Ammon's horn (tissue), 1 donor: Measurements from ENCODE around the gene FILIP1L.
A peak's percentile ranks its signal among the peaks of the same experiment; 100 is the strongest.
"Not testable (repeated sequence)": the region's sequence is repeated elsewhere in the genome, so short reads cannot be mapped to it uniquely, and the experiment has no call there.

Source experiments
- DNase-seq: peaks from one replicate; pipeline ENCODE4 v3.0.0-alpha.2; 2016; ENCODE audit warnings: low spot score

Gene FILIP1L

GRCh38 chr3:100073714-100074307, 40.5 kb downstream of the FILIP1L start:
- peak; percentile 45 for DNase-seq

GRCh38 chr3:100073049-100073713, 41.1 kb downstream of the FILIP1L start:
- no peak for DNase-seq

DNA sequence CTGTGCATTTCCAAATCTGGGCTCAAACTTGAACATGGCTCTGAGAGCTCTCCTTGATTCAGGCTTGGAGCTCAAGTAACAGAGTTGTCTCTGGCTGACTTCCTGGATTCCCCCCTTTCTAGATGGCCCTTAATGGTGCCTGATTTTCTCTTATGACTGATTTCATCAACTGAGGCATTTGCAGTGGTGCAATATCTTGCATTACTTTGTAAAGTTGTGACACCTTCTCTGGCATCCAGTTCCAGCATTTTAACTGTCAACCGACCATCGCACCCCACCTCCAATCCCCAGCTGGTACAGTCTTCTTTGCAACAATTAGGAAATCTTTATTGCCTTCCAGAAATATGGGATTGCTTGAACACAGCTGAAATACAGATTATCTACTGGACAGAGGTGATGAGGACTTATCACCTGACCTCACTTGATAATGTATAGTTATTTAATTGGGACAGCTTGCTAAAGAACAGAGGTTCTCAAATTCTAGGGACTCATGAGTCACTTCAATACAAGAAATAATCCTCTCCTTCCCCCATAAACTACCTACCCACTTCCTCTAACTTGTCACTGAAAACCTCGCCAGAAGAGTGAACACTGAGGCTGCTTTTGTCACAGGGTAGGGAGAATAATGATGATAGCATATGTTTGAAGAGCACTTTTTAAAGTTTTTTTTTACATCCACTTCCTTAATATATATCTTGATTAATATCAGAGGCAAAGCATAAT, 41.8 kb downstream of the FILIP1L start:
- no peak for DNase-seq

DNA sequence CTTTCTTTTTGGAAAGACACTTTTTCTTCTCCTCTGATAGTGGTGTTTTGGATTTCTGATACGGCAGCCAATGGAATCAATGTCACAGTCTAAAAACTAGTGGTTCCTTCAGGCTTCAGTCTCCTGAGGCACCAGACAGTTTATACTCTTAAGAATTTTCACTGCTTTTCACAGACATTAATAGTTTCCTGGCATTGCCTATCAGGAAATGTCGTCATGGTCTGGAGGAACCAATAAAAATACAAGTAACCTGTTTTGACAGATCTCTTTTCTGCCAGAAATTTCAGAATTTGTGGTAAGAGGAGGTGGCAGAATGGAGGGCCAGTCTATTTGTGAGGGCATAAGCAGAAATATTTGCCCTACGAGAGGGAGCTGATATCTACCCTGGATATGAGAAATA, 44.8 kb downstream of the FILIP1L start:
- no peak for DNase-seq

DNA sequence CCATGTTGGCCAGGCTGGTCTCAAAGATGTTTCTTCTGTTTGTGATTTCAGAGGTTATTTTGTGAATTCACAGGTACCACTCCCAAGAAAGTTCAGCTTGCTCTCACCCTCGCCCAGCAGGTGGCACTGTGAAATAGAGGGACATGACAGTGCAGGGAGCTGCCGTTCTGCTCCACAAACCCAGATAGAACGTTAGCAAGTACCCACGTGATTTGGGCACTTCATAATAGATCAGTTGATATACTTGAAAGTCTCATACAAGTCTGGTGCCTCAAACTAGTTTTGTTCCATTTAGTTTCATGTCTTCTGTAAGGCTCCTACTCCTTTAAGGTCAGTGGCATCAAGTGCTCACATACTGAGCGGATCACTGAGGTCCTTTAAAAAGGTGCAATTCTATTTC, 45.5 kb downstream of the FILIP1L start:
- peak; percentile 83 for DNase-seq

DNA sequence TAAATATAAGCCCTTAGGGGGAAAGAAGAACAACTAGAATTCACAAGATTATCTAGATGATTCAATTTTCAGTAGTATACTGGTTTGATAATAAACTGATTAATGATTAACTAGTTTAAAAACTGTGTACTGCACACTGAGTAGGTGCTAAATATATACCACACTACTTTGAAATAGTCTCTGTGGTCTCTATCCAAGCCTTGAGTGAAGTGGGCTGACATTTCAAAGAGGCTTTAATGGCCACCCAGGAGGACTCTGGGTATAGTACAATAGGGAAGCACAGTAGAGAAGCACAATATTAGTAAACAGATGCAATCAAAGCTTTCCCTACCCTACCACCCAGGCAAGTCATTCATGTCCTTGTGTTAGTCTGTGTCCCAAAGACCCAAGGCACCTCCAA, 46.7 kb downstream of the FILIP1L start:
- DNase-seq, result no peak

- no peak for DNase-seq
These were observed 50.3 kb downstream of the FILIP1L start for GRCh38 chr3:100063929-100064461.

- DNase-seq, result no peak
These were observed 51.6 kb downstream of the FILIP1L start for GRCh38 chr3:100062665-100063064.

GRCh38 chr3:100060685-100061484, 53.4 kb downstream of the FILIP1L start:
- no peak for DNase-seq

- DNase-seq, result no peak
These were observed 54.8 kb downstream of the FILIP1L start for GRCh38 chr3:100059472-100059871.

GRCh38 chr3:100057716-100058575, 56.4 kb downstream of the FILIP1L start:
- no peak for DNase-seq

DNA sequence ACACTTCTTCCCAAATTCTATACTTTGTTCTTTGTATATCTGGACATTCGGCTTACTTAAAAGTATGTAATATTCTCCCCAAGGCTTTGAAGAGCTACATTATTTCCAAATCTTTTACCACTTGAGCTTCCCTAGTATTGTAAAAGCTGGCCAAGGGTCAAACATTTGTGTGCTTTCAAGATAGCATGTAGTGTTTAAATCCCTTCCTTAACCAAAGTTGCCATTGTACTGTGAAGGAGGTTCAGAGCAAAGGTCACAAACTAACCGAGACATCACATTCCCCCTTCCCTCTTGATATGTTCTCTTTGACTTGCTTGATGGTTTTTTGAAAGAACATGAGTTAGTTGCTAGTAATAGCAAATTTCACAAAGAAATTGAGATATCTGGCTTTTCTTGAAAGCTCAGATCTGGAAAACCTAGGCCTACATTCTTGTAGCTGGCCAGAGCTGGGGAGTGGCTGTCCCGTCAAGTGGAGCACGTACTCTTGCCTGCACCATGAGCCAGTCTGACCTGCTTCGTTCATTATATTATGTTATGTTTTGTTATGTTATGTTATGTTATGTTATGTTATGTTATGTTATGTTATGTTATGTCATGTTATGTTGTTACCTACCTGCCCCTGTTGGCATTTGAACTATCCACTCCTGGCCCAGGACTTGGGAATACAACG, 60.2 kb downstream of the FILIP1L start:
- no peak for DNase-seq

- not testable (repeated sequence) for DNase-seq
These were observed 62.8 kb downstream of the FILIP1L start for GRCh38 chr3:100051513-100051912.

DNA sequence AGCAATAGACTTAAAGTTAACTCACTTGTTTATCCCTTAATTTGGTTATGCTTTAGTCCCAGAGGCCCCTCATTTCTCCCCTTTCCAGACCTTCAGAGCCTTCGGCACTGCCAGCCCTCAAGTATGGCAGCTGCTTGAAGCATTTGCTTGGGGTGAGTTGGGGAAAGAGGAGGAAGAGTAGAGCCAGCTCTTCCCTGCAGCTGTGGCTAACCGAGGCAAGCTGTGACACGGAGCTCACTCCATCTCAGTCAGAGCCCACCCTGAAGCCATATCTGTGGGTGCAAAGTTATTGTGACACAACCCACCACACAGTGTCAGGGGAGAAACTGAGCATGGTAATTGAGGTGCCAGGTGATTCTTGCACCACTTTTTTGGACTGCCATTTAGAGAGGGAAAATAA, 66.1 kb downstream of the FILIP1L start:
- DNase-seq, result no peak

DNA sequence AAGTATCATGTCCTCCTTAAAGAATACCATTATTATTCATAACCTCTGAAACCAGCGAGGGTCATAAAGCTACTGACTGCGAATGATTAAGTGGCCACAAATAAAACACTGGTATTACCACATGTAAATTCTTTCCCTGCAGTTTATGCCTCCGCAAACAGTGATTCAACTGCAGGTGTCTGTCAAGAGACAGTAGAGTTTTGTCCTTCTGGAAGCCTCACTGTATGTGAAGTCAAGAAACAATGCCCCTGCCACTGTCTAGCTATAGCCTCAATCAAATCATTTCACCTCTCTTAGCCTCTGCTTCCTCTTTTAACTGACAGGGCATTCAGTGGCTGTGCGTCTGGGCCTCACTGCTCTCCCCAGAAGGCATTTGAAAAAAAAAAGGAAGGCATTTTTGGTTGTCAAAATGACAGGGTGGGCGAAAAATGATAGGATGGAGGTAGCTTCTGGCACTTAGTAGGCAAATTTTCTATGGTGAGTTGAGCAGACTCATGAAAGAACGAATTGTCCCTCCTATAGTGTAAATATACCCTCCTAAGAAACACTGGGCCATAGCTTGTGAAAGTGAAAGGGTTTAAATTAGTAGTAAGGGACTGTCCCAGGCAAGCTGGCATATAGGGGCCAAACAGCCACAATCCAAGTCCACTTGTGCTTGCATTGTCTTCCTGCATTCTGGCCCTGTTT, 66.7 kb downstream of the FILIP1L start:
- peak; percentile 22 for DNase-seq

DNA sequence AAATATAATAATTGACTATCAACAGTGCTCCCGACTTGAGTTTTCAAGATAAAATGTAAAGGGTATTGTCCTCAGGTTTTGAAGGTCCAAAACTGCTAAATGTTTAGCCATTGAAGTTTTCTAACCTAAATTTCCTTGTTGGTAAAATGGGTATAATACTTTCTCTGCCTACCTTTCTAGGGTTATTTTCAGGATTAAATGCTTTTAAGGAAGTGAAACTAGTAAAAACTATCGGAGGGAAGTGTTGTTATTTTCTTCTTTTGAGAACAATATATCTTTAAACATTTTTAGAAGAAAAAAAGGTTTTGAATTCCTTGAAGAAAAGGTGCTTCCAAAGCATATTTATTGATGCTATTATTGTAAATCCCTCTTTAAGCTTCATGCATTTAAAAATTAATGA, 67.3 kb downstream of the FILIP1L start:
- DNase-seq, result no peak

DNA sequence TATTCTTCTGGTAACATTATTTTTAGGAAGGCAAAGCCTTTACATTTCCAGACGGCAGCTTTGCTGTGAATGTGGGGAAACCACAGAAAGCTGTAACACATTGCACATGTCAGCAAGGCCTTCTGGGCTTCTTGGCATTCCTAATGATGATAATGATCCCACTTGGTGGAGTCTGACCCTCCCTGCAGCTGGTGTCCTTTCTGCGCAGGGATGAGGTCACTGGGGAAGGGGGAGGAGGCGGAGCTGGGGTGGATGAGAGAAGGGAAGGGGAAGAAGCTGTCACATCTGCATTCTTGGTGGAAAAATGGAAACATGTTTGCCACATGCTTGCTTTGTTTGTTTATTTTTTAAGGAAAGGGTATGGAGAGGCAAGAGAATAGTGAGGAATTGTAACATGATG, 68.6 kb downstream of the FILIP1L start:
- DNase-seq, result peak; percentile 56

DNA sequence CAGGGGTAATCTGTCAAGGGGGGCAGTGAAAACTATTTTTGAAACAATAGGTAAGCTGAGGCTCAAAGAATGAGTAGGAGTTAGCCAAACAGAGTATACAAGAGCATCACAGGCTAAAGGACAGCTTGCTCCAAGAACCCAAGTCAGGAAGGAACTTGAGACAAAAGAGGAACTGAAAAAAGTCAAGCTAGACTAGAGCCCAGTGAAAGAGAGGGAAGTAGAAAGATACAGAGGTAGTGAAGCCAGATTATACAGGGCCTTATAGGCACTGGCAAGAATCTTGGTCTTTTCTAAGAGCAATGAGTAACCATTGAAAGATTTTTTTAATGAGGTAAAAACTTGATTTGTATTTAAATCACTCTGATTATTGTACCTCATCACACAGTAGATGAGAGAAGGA, 69.9 kb downstream of the FILIP1L start:
- DNase-seq, result peak; percentile 61

GRCh38 chr3:100043271-100043670, 71.0 kb downstream of the FILIP1L start:
- DNase-seq, result no peak
